Smooth muscle cell (in vitro differentiated cells): Measurements from ENCODE around the gene KCTD15. TPM values are rescaled to one million over a fixed set of nuclear protein-coding genes. Genes with fewer than 3 reads are reported as not detected.

Experiments
- DNase-seq: peaks from one replicate; lab custom pipeline; 2025; ENCODE audit not compliant: unreplicated experiment; lab: John Stamatoyannopoulos, UW
- H2AFZ ChIP-seq: fragments of 200-600 bp; sonication (generic); 2 replicates; pipeline ENCODE4 v1.6.0; 2016; ENCODE audit warnings: antibody characterized with exemption, low read depth, mild to moderate bottlenecking
- H3F3A ChIP-seq: fragments of 200-600 bp; sonication (generic); 2 replicates; pipeline ENCODE4 v1.6.0; 2017; ENCODE audit warnings: antibody characterized with exemption, low read depth
- H3K27ac ChIP-seq: fragments of 200-600 bp; sonication (generic); 2 replicates; pipeline ENCODE4 v1.5.1; 2016; ENCODE audit warnings: low read depth, mild to moderate bottlenecking
- H3K27me3 ChIP-seq: fragments of 200-600 bp; sonication (generic); 2 replicates; pipeline ENCODE4 v1.6.1; 2016; ENCODE audit warnings: low read depth, mild to moderate bottlenecking
- H3K36me3 ChIP-seq: fragments of 200-600 bp; sonication (generic); 2 replicates; pipeline ENCODE4 v1.5.1; 2016; ENCODE audit warnings: low read depth
- H3K4me1 ChIP-seq: fragments of 200-600 bp; sonication (generic); 2 replicates; pipeline ENCODE4 v1.5.1; 2016; ENCODE audit warnings: low read depth
- H3K4me2 ChIP-seq: fragments of 200-600 bp; sonication (generic); 2 replicates; pipeline ENCODE4 v1.6.0; 2016; ENCODE audit warnings: mild to moderate bottlenecking
- H3K4me3 ChIP-seq: fragments of 200-600 bp; sonication (generic); 2 replicates; pipeline ENCODE4 v1.5.1; 2016; ENCODE audit warnings: mild to moderate bottlenecking
- H3K79me2 ChIP-seq: fragments of 200-600 bp; sonication (generic); 2 replicates; pipeline ENCODE4 v1.6.0; 2016; ENCODE audit warnings: low read depth, mild to moderate bottlenecking
- H3K9ac ChIP-seq: fragments of 200-600 bp; sonication (generic); 2 replicates; pipeline ENCODE4 v1.6.0; 2016; ENCODE audit warnings: low read depth
- H3K9me3 ChIP-seq: fragments of 200-600 bp; sonication (generic); replicated peaks from 2 replicates; pipeline ENCODE4 v1.5.1; 2016; ENCODE audit warnings: low read depth
- H4K20me1 ChIP-seq: fragments of 200-600 bp; sonication (generic); 2 replicates; pipeline ENCODE4 v1.6.0; 2016; ENCODE audit warnings: low read depth
- CTCF ChIP-seq: fragments of 200-600 bp; sonication (generic); IDR thresholded peaks from 2 replicates; pipeline ENCODE4 v1.5.1; 2017; ENCODE audit warnings: borderline replicate concordance, mild to moderate bottlenecking, antibody characterized with exemption; ENCODE audit not compliant: insufficient read depth, poor library complexity, severe bottlenecking
- WGBS: methylation state at CpG from one replicate; pipeline ENCODE4 v1.1.7; 2016; ENCODE audit warnings: low lambda C conversion rate; 5-methylcytosine and 5-hydroxymethylcytosine counted together
- polyA plus RNA-seq: library from polyadenylated mRNA; unstranded; fragments of >200 nt; fragmentation: Nextera tagmentation; extraction: Ambion mirVana; gene quantifications from 2 replicates; pipeline ENCODE4 v1.2.1, GENCODE V29; 2016
- total RNA-seq: library from RNA; depleted of rRNA; stranded (reverse); fragments of >200 nt; gene quantifications from 2 replicates; pipeline ENCODE4 v1.2.3, GENCODE V29; 2014

The KCTD15 gene
- 41.5 and 54.3 TPM in 2 replicates for total RNA-seq
- polyA plus RNA-seq, result 7.4 and 9.6 TPM in 2 replicates

- Histone ChIP-seq H3K9ac (peak within 1 kb of the TSS; percentile 82), H3K27ac (peak within 1 kb of the TSS; percentile 67), H3K27me3 (no peaks in the 10 kb centered on the region), H3F3A (peaks cover 8% of the 10 kb centered on the region), H3K4me2 (peak within 1 kb of the TSS; percentile 99), H3K9me3 (no peaks in the 10 kb centered on the region), H3K4me3 (peak within 1 kb of the TSS; percentile 90), H4K20me1 (peaks cover 23% of the 10 kb centered on the region), H3K79me2 (peaks cover 22% of the 10 kb centered on the region), H3K4me1 (peaks cover 13% of the 10 kb centered on the region), H2AFZ (peak within 1 kb of the TSS; percentile 92), H3K36me3 (no peaks in the 10 kb centered on the region)
- peak; percentile 53 for DNase-seq
- WGBS, result 2% methylated on average over 17 of the region's 92 CpGs
- TF ChIP-seq CTCF, result no peak
Observed at GRCh38 chr19:33796164-33796875, at the start of gene KCTD15. Gene KCTD15, plus strand, starts transcription at chr19:33796870. Its CDS starts 3,585 bp downstream, at chr19:33800455.

- no peak overlapping the region for H3K4me2 ChIP-seq
- no peaks in the 10 kb centered on the region for H3K27me3 ChIP-seq
- DNase-seq, result no peak
- no peak overlapping the region for H3K9ac ChIP-seq
- H3K27ac ChIP-seq, result no peak overlapping the region
- no peaks in the 10 kb centered on the region for H3F3A ChIP-seq
- no peak for TF ChIP-seq CTCF
- H3K4me1 ChIP-seq, result no peaks in the 10 kb centered on the region
- no peaks in the 10 kb centered on the region for H3K36me3 ChIP-seq
- no peaks in the 10 kb centered on the region for H3K9me3 ChIP-seq
- H3K79me2 ChIP-seq, result no peaks in the 10 kb centered on the region
- H4K20me1 ChIP-seq, result no peaks in the 10 kb centered on the region
- 51% methylated on average over 4 of the region's 4 CpGs for WGBS
- H3K4me3 ChIP-seq, result no peak overlapping the region
- no peak overlapping the region for H2AFZ ChIP-seq
Observed at GRCh38 chr19:33747273-33747672, 49.4 kb upstream of the KCTD15 start.

DNA sequence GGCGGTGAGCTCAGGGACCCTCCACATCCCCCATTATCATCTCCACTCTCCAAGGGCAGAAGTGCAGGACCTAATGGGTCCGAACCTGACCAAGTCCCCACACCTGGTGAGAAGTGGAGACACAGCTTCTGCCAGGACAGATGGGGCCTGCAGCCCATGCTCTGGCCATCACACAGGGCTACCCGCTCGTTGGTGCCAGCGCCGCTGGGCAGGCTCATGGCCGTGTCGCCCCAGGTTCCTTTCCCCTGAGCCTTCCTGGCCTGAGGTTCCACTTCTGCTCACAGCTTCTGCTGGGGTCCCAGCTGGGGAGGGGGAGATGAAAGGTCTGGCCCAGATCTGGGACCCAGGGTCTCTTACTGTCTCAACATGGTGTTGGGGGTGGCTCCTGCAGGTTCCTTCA, 48.4 kb upstream of the KCTD15 start:
- no peak for TF ChIP-seq CTCF

GRCh38 chr19:33749016-33749415, 47.7 kb upstream of the KCTD15 start:
- Histone ChIP-seq H3K9me3 (no peaks in the 10 kb centered on the region), H3K4me3 (no peak overlapping the region), H4K20me1 (no peaks in the 10 kb centered on the region), H3K79me2 (no peaks in the 10 kb centered on the region), H3K4me2 (no peak overlapping the region), H3K9ac (no peak overlapping the region), H3K4me1 (no peaks in the 10 kb centered on the region), H3K27me3 (no peaks in the 10 kb centered on the region), H2AFZ (no peak overlapping the region), H3K27ac (no peak overlapping the region), H3F3A (no peaks in the 10 kb centered on the region), H3K36me3 (no peaks in the 10 kb centered on the region)
- WGBS, result 90% methylated on average over 3 of the region's 3 CpGs
- DNase-seq, result no peak
- no peak for TF ChIP-seq CTCF

More for the DNA sequence above, 48.4 kb upstream of the KCTD15 start:
- Histone ChIP-seq H3K27ac (no peak overlapping the region), H3K36me3 (no peaks in the 10 kb centered on the region), H3K4me1 (no peaks in the 10 kb centered on the region), H3K27me3 (no peaks in the 10 kb centered on the region), H3F3A (no peaks in the 10 kb centered on the region), H3K4me3 (no peak overlapping the region), H3K9me3 (no peaks in the 10 kb centered on the region), H4K20me1 (no peaks in the 10 kb centered on the region), H3K4me2 (no peak overlapping the region), H2AFZ (no peak overlapping the region), H3K79me2 (no peaks in the 10 kb centered on the region), H3K9ac (no peak overlapping the region)
- WGBS, result 91% methylated on average over 8 of the region's 8 CpGs
- no peak for DNase-seq
